Measurements from ENCODE around the gene ELOVL3. TPM values are rescaled to one million over a fixed set of nuclear protein-coding genes. Genes with fewer than 3 reads are reported as not detected.

Gene ELOVL3
- total and polyA plus RNA-seq, 2 of the 4 experiments (the other 2 are of a cell fraction) = 0.09 to 0.36 TPM

DNA sequence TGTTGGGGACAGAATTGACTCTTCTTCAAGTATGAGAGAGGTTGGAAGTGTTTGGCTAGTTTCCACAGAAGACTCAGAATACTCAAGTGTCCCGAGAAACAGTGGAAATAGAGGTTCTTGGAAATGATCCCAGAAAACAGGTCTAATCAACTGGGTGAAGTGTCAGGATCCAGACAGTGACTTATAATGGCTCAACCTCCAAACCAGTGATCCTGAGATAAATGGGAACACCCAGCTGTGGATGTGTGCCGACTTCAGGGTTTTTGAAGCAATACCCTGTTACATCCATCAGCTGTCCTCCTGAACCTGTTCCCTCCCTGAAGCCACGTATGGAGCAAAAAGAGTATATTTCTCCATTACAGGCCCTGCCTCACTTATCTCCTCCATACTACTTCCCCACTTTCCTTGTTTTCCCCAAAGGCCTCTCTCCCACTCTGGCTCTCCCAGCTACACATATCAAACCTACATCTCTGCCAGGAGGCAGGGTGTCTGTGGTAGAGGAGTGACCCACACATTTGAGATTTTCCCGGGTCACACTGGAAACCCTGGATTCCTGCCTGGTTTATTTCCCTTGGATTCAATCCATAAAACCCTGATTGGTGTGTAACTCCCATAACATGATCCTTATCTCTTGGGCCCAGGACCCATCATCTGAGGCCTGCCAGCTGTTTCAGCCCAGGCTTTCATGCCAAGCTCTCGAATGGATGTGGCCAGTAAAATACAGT is 17.6 kb upstream of the ELOVL3 start:
- H4K5ac ChIP-seq (ENCODE audit: low read depth, low read length) = no peak overlapping the region
- dilution Hi-C loops (cut with HindIII; ENCODE audit: low sequenced_read_pairs, unreplicated experiment) = no loop called here
- no peak overlapping the region for H2BK20ac ChIP-seq (ENCODE audit: low read depth, low read length)
- H3K4me1 ChIP-seq (ENCODE audit: control insufficient read depth, insufficient read depth, low read length) = peaks cover 6% of the 10 kb centered on the region; the same call in 1 of the 2 replicates
- no peaks in the 10 kb centered on the region for H4K20me1 ChIP-seq (ENCODE audit: insufficient read depth, low read length)
- no peak overlapping the region for H3K14ac ChIP-seq (replicated peaks; ENCODE audit: low read depth, low read length)
- H4K91ac ChIP-seq (ENCODE audit: insufficient read depth, low read depth, low read length) = no peak overlapping the region
- in situ Hi-C loops (cut with MboI; ENCODE audit: low sequenced_read_pairs) = no loop called here
- H3K27ac ChIP-seq (ENCODE audit: insufficient read depth, low read length) = no peak overlapping the region
- ChIA-PET POLR2A (ENCODE audit: unreplicated experiment) (interaction anchor here (0.6 kb wide), 1 partner anchor 1142 kb away, joined by 5 read pairs; no protein-coding TSS in a partner anchor), CTCF (interaction anchor here (0.6 kb wide), 1 partner anchor 205 kb away, joined by 3 read pairs; no protein-coding TSS in a partner anchor)
- no peaks in the 10 kb centered on the region for H3K9me1 ChIP-seq (ENCODE audit: insufficient read depth, low read length)
- no peak overlapping the region for H2BK15ac ChIP-seq (ENCODE audit: low read depth, low read length)
- ATAC-seq (ENCODE audit: low read depth) (peak; percentile 69), DNase-seq (peak; percentile 52)
- no peaks in the 10 kb centered on the region for H3K36me3 ChIP-seq (ENCODE audit: control insufficient read depth, insufficient read depth, low read length)
- no peak overlapping the region for H3K4ac ChIP-seq (ENCODE audit: low read depth, low read length)
- H3K4me3 ChIP-seq (ENCODE audit: insufficient read depth, low read depth, low read length) = no peak overlapping the region
- no peak overlapping the region for H4K8ac ChIP-seq (ENCODE audit: low read depth in 2 of 2, low read length in 2 of 2)
- H2BK120ac ChIP-seq (ENCODE audit: low read depth, low read length) = no peak overlapping the region
- H3K18ac ChIP-seq (ENCODE audit: low read depth, low read length) = no peak overlapping the region
- WGBS, 2 experiments (ENCODE audit: extremely low coverage in 2 of 2, insufficient read length in 1 of 2) = no CpG with 5 or more reads among the region's 5 CpGs
- H2BK5ac ChIP-seq (ENCODE audit: low read depth, low read length, poor library complexity, severe bottlenecking) = no peak overlapping the region
- no peak for TF ChIP-seq RCOR1 (IDR thresholded peaks at IDR 0.05; ENCODE audit: insufficient replicate concordance, low read length)
- TF ChIP-seq MAZ (IDR thresholded peaks at IDR 0.05; ENCODE audit: borderline replicate concordance, low read depth, low read length) = no peak
- no peak for TF ChIP-seq CEBPB (IDR thresholded peaks at IDR 0.05; ENCODE audit: low read depth, low read length)
- no peak for TF ChIP-seq RFX5 (IDR thresholded peaks at IDR 0.05; ENCODE audit: low read depth, low read length)
- no peak overlapping the region for H2AK9ac ChIP-seq (replicated peaks; ENCODE audit: low read depth, low read length, poor library complexity)
- no peak overlapping the region for H3K23ac ChIP-seq (ENCODE audit: low read depth, low read length)
- peaks cover 4% of the 10 kb centered on the region for H3K27me3 ChIP-seq (ENCODE audit: control insufficient read depth, insufficient read depth, low read length)
- H3K79me1 ChIP-seq (ENCODE audit: low read depth in 1 of 2, low read length in 2 of 2) = no peaks in the 10 kb centered on the region
- H3K4me2 ChIP-seq (ENCODE audit: low read depth, low read length) = no peak overlapping the region; the same call in 1 of the 2 replicates
- intact Hi-C loops (cut with micrococcal nuclease) = no loop called here
- BruUV-seq (replicated peaks) = no TSS peak
- H2AFZ ChIP-seq (replicated peaks; ENCODE audit: low read length, poor library complexity) = no peak overlapping the region
- H3K9ac ChIP-seq (ENCODE audit: low read depth, low read length) = no peak overlapping the region
- peaks cover 8% of the 10 kb centered on the region for H3K9me3 ChIP-seq (ENCODE audit: control insufficient read depth, insufficient read depth, low read length)
- H3K56ac ChIP-seq (ENCODE audit: extremely low read depth, insufficient read depth, low read length) = no peak overlapping the region
- no peak overlapping the region for H2AK5ac ChIP-seq (ENCODE audit: low read depth, low read length)

Measured in IMR-90 (cell line).